ENCODE results near the gene TBC1D26.
"Not testable (repeated sequence)": the region's sequence is repeated elsewhere in the genome, so short reads cannot be mapped to it uniquely, and the experiment has no call there.

The TBC1D26 gene

DNA sequence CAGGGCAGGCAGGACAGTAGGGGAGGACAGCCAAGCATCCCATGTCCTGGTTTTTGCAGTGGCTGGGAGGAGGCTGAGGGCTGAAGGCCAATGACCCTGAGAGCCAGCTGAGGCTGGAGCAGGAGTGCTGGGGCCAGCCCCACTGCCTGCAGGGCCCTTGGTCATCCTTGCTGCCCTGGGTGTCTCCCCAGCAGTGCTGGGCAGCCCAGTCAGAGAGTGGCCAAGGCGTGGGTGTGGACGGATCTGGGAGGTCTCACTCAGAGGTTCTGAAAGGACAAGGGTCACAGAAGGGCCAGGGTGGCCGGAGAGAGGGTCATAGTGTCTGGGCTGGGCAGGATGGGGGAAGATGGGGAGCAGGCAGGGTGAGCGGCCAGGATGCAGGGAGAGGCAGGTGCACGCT is 4.5 kb downstream of the TBC1D26 start:
- H3K4me1 ChIP-seq (ENCODE audit: control insufficient read depth in 1 of 2, insufficient read depth in 1 of 2, low read depth in 1 of 2, low read length in 1 of 2); H3K27me3 ChIP-seq; H3K36me3 ChIP-seq; H3K9me3 ChIP-seq; H3K27ac ChIP-seq; H3K4me3 ChIP-seq (ENCODE audit: low read depth in 1 of 2, low read length in 1 of 2): not testable (repeated sequence)

DNA sequence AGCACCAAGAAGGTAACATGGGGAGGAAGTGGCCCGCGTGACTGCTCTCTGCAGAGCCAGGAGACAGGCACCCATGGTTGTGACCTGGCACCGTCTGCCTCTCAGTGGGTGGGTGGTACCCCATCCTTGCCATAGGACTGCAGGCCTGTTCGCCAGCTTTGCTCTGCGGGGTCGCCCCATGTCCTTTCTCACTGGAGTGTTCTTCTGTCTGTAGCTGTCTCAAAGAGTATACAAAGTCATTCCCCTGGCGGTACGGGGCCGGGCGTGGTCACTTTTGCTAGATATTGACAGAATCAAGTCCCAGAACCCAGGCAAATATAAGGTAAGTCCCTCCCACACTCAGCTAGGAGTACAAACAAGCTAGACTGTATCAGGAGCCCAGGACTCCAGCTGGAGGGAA is 6.0 kb downstream of the TBC1D26 start:
- H3K36me3 ChIP-seq = no peaks in the 10 kb centered on the region
- no peaks in the 10 kb centered on the region for H3K4me1 ChIP-seq (ENCODE audit: control insufficient read depth in 1 of 2, insufficient read depth in 1 of 2, low read depth in 1 of 2, low read length in 1 of 2)
- TF ChIP-seq, protein P1, sequence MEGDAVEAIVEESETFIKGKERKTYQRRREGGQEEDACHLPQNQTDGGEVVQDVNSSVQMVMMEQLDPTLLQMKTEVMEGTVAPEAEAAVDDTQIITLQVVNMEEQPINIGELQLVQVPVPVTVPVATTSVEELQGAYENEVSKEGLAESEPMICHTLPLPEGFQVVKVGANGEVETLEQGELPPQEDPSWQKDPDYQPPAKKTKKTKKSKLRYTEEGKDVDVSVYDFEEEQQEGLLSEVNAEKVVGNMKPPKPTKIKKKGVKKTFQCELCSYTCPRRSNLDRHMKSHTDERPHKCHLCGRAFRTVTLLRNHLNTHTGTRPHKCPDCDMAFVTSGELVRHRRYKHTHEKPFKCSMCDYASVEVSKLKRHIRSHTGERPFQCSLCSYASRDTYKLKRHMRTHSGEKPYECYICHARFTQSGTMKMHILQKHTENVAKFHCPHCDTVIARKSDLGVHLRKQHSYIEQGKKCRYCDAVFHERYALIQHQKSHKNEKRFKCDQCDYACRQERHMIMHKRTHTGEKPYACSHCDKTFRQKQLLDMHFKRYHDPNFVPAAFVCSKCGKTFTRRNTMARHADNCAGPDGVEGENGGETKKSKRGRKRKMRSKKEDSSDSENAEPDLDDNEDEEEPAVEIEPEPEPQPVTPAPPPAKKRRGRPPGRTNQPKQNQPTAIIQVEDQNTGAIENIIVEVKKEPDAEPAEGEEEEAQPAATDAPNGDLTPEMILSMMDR (IDR thresholded peaks at IDR 0.05) = no peak
- no peaks in the 10 kb centered on the region for H3K9me3 ChIP-seq
- H3K27ac ChIP-seq = no peak overlapping the region
- no peak overlapping the region for H3K4me3 ChIP-seq (ENCODE audit: low read depth in 1 of 2, low read length in 1 of 2)
- H3K27me3 ChIP-seq = peaks cover 6% of the 10 kb centered on the region

DNA sequence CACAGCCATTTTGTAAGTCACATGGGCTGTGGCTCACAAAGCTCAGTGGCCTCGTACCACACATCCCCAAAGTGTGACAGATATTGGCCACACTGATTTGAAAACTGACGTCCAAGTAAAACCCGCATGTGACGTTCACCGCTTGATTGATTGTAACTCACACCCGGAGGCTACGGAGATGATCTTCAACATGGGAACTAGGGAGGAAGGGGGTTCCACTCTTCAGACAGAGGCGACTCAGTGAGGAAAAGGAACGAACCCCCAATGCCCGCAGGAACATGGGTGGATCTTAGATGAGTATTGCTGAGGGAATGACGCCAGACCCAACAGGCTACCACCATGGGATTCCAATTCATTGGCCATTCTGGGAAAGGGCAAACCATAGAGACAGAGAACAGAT is 7.2 kb downstream of the TBC1D26 start:
- H3K36me3 ChIP-seq; H3K4me3 ChIP-seq (ENCODE audit: low read depth in 1 of 2, low read length in 1 of 2); H3K4me1 ChIP-seq (ENCODE audit: control insufficient read depth in 1 of 2, insufficient read depth in 1 of 2, low read depth in 1 of 2, low read length in 1 of 2); H3K9me3 ChIP-seq; H3K27ac ChIP-seq; H3K27me3 ChIP-seq: not testable (repeated sequence)

DNA sequence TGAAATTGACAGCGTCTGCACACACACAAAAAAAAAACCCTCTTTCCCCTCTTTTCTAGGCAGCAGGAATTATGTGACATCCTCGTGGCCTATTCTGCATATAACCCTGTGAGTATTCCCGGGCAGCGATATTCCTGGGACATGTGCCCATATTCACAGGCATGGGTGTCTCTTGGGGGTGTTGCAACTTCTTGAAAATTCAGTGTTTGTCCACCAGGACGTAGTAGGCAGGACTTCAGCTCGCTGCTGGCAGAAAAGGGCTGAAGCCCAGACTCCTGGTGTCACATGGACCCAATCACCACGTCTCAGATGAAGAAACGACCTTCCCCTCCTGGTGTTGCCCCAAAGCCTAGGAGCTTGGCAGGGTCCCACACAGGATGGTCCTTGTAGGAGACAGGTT is 8.0 kb downstream of the TBC1D26 start:
- not testable (repeated sequence) for H3K27me3 ChIP-seq; H3K36me3 ChIP-seq; H3K9me3 ChIP-seq; H3K4me3 ChIP-seq (ENCODE audit: low read depth in 1 of 2, low read length in 1 of 2); H3K27ac ChIP-seq; H3K4me1 ChIP-seq (ENCODE audit: control insufficient read depth in 1 of 2, insufficient read depth in 1 of 2, low read depth in 1 of 2, low read length in 1 of 2)

DNA sequence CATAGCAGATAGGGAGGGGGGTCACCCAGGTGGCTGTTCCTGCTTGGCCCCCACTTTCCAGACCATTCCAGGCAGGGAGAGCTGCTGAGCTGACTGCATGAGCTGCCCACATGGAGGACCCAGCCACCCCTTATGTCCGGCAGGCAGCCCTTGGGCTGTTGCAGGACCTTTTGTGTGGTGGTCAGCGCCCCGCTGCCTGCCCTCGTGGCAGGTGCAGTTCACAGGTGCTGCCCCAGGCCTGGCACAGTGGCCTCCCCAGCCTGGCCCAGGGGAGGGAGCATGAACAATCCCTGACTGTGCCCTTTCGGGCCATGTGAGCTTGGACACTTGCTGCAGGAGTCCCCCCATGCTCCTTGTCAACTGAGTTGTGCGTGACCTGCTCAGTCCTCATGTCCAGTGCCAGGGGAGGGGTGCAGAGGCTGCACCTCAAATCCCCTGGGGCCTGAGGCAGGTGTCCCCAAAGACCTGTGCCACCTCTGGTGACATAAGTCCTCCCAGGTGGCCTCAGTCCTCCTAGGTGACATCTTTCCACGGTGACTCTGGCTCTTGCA is 8.6 kb downstream of the TBC1D26 start:
- TF ChIP-seq, protein P1 (IDR thresholded peaks at IDR 0.05) = no peak
- Histone ChIP-seq H3K4me3 (ENCODE audit: low read depth in 1 of 2, low read length in 1 of 2) (no peak overlapping the region), H3K36me3 (no peaks in the 10 kb centered on the region), H3K27me3 (peaks cover 15% of the 10 kb centered on the region), H3K4me1 (ENCODE audit: control insufficient read depth in 1 of 2, insufficient read depth in 1 of 2, low read depth in 1 of 2, low read length in 1 of 2) (no peaks in the 10 kb centered on the region), H3K9me3 (no peaks in the 10 kb centered on the region), H3K27ac (no peak overlapping the region)

DNA sequence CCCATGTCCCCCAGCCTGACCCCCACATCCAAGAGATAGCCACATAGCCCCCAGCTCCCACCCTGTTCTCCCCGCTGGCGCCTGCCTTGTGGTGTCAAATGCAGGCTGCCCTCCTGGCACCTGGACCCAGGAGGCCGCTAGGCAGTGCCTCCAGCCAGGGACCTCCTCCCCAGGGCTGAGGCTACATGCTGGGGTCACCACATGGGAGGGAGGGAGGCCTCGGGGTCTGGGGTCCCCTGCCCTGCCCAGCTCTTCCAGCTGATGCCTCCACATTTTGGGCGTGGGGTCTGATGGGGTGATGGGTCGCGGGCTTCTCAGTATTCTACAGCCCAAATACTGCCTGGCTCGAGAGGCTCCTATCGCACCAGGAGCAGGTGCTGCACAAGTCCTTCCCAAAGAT is 9.5 kb downstream of the TBC1D26 start:
- Histone ChIP-seq H3K4me3 (ENCODE audit: low read depth in 1 of 2, low read length in 1 of 2) (no peak overlapping the region), H3K27me3 (peaks cover 15% of the 10 kb centered on the region), H3K27ac (no peak overlapping the region), H3K4me1 (ENCODE audit: control insufficient read depth in 1 of 2, insufficient read depth in 1 of 2, low read depth in 1 of 2, low read length in 1 of 2) (no peaks in the 10 kb centered on the region), H3K9me3 (no peaks in the 10 kb centered on the region), H3K36me3 (no peaks in the 10 kb centered on the region)
- TF ChIP-seq, protein P1 (IDR thresholded peaks at IDR 0.05) = no peak

DNA sequence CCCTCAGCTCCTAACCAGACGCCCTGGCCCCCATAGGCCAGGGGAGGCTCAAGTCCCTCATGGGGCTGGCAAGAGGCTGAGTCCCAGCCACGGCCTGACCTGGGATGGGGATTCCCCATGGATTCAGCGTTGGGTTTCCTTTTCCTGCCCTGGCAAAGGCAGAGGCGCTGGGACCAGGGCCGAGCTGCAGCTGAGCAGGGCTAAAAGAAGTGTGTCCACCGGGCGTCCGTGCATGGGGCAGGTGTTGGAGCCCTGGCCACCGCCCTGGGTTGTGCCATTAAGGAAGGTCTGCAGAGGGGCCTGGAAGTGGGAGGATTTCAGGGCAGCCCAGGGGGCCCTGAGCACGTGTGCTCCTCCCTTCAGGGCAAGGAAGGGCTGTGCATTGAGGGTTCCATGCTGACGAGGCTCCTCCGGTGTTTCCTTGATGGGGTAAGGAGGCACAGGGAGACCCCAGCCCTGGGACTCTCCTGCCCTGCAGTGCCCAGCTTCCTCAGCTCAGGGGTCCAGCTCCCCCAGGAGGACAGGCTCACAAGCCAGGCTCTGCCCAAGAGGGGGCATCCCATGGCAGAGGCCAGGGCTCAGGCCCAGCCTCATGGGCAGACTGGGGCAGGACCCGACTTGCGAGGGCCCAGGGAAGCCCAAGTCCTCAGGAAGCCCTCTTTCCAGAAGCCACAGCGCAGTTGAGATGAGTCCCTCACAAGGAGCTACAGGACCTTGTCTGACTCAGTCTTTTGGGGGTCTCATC is 10.1 kb downstream of the TBC1D26 start:
- Histone ChIP-seq H3K27ac (no peak overlapping the region), H3K4me3 (ENCODE audit: low read depth in 1 of 2, low read length in 1 of 2) (no peak overlapping the region), H3K4me1 (ENCODE audit: control insufficient read depth in 1 of 2, insufficient read depth in 1 of 2, low read depth in 1 of 2, low read length in 1 of 2) (no peaks in the 10 kb centered on the region), H3K36me3 (no peaks in the 10 kb centered on the region), H3K27me3 (peaks cover 15% of the 10 kb centered on the region), H3K9me3 (no peaks in the 10 kb centered on the region)
- TF ChIP-seq, protein P1 (IDR thresholded peaks at IDR 0.05) = no peak
